GM13976 (cell line): ENCODE measurements around the gene ATP6V1C2.
"Not testable (repeated sequence)": the region's sequence is repeated elsewhere in the genome, so short reads cannot be mapped to it uniquely, and the experiment has no call there.

Experiments
- DNase-seq: peaks from one replicate; pipeline ENCODE4 v3.0.0; 2012; ENCODE audit warnings: low spot score
- in situ Hi-C: fragments of 300-500 bp; cut with MboI; formaldehyde crosslinking; loops from one replicate; pipeline ENCODE4 v1.12.0; 2022; ENCODE audit warnings: low sequenced_read_pairs, mixed read lengths, inconsistent platforms; ENCODE audit not compliant: unreplicated experiment
- TF ChIP-seq, protein P1 (sequence below): IDR thresholded peaks from 2 replicates; pipeline ENCODE4 v1.5.1; 2012; ENCODE audit warnings: borderline replicate concordance, mild to moderate bottlenecking; ENCODE audit not compliant: insufficient read depth; ENCODE audit errors: extremely low read depth, missing control alignments, control extremely low read depth

Gene ATP6V1C2

GRCh38 chr2:10795508-10796046, 74.1 kb downstream of the ATP6V1C2 start:
- in situ Hi-C loops, result no loop called here
- TF ChIP-seq, protein P1, sequence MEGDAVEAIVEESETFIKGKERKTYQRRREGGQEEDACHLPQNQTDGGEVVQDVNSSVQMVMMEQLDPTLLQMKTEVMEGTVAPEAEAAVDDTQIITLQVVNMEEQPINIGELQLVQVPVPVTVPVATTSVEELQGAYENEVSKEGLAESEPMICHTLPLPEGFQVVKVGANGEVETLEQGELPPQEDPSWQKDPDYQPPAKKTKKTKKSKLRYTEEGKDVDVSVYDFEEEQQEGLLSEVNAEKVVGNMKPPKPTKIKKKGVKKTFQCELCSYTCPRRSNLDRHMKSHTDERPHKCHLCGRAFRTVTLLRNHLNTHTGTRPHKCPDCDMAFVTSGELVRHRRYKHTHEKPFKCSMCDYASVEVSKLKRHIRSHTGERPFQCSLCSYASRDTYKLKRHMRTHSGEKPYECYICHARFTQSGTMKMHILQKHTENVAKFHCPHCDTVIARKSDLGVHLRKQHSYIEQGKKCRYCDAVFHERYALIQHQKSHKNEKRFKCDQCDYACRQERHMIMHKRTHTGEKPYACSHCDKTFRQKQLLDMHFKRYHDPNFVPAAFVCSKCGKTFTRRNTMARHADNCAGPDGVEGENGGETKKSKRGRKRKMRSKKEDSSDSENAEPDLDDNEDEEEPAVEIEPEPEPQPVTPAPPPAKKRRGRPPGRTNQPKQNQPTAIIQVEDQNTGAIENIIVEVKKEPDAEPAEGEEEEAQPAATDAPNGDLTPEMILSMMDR, result no peak

GRCh38 chr2:10796703-10797102, 75.3 kb downstream of the ATP6V1C2 start:
- DNase-seq, result no peak
- in situ Hi-C loops, result no loop called here
- TF ChIP-seq, protein P1, result no peak

More at GRCh38 chr2:10795508-10796046, 74.1 kb downstream of the ATP6V1C2 start:
- DNase-seq, result no peak

DNA sequence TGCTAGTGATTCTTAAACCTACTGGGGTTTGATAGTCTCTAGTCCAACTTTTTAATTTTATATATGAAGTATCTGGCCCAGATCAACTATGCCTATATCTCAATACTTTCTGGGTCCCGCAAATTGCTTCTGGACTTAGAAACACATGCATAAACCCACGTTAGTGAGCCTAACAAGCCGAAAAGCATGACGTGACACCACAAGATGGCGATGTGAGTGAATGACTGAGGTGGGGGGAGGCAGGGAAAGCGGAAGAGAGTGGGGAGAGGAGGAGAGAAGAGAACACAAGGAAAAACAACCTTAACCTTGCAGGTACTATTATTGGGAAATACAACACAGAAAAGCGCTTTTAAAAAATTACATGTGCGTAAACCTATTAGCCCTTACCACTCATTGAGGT, 77.4 kb downstream of the ATP6V1C2 start:
- in situ Hi-C loops, result no loop called here
- DNase-seq, result no peak
- TF ChIP-seq, protein P1, result no peak

DNA sequence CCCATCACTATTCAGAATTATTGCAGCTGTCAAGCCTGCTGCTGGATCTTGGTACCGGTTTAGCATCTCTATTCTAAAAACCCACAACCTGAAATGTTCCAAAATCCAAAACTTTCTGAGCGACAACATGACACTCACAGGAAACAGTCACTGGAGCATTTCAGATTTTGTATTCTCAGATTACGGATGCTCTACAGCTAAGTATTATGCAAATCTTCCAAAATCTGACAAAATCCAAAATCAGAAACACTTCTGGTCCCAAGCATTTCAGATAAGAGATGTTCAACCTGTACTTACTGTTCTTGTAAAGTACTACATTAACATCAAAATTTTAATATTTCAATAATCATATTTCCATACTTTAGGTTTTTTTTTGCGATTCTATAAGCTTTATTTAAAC, 78.7 kb downstream of the ATP6V1C2 start:
- DNase-seq, result no peak
- TF ChIP-seq, protein P1, result no peak
- in situ Hi-C loops, result no loop called here

DNA sequence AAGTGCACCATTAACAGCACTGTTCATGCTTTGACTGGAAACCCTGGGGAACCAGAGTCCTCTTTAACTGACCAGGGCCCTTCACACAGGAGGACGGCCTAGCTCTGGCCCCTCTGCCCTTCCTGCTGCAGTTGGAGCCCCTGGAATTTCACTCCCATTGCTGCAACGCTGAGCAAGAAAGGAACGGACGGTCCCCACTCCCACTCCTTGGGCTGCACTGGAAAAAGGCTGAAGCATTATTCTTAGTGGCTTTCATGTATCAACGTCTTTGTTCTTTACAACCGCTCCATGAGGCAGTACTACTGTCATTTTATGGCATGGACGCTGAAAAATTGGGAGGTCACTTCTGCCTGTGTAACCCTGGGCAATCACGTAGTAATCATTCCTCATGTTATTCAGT, 81.2 kb downstream of the ATP6V1C2 start:
- TF ChIP-seq, protein P1, result no peak
- in situ Hi-C loops, result no loop called here
- DNase-seq, result no peak

DNA sequence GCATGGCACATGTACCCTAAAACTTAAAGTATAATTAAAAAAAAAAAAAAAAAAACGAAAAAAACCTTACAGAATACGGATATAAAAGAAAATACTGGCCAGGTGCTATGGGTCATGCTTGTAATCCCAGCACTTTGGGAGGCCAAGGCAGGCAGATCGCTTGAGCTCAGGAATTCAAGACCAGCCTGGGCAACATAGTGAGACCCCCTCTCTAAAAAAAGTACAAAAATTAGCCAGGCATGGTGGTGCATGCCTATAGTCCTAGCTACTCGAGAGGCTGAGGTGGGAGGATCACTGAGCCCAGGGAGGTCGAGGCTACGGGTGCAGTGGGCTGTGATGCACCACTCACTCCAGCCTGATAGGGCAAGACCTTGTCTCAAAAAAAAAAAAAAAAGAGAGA, 84.6 kb downstream of the ATP6V1C2 start:
- in situ Hi-C loops, DNase-seq: not testable (repeated sequence)

DNA sequence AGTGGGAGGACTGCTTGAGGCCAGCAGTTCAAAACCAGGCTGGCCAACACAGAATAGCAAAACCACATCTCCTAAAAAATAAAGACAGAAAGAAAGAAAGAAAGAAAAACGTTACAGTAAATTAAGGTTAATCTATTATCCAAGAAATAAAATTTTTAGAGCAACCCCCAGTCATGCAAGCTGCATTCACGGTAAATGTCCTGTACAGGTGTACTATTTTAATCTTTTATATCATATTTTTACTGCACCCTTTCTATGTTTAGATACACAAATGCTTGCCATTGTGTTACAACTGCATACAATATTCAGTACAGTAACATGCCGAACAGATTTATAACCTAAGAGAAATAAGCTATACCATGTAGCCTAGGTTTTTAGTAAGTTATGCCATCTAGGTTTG, 85.1 kb downstream of the ATP6V1C2 start:
- in situ Hi-C loops, result no loop called here
- TF ChIP-seq, protein P1, result no peak
- DNase-seq, result no peak
